Lower leg skin (tissue), 3 donors: ENCODE measurements around the gene INTS6.

Experiments
- POLR2A ChIP-seq, 2 donors: fragments of 450-650 bp; IDR thresholded peaks; one replicate each; pipeline ENCODE4 v1.6.1; 2016 to 2017; ENCODE audit warnings: antibody characterized with exemption in 2 of 2, mild to moderate bottlenecking in 1 of 2, moderate library complexity in 1 of 2
- TF ChIP-seq, protein P1 (sequence below), 3 donors: fragments of 450-650 bp; IDR thresholded peaks; one replicate each; pipeline ENCODE4 v1.5.1; 2016; ENCODE audit warnings: antibody characterized with exemption in 3 of 3, mild to moderate bottlenecking in 3 of 3, moderate library complexity in 2 of 3

DNA sequence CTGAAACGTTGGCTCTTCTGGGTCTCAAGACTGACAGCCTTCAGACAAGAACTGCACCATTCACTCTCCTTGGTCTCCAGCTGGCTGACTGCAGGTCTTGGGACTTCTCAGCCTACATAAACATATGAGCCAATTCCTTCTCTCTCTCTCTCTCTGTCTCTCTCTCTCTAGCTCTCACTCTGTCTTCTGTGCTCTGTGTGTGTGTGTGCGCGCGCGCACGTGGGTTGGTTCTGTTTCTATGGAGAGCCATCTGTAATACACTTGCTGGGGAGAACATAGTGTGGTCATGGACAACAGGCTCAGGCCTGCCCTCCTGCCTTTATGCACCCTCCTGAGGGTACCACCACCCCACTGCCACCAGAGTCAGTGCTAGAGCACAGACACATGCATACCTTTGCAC lies 127.0 kb downstream of the INTS6 start:
- TF ChIP-seq, protein P1, sequence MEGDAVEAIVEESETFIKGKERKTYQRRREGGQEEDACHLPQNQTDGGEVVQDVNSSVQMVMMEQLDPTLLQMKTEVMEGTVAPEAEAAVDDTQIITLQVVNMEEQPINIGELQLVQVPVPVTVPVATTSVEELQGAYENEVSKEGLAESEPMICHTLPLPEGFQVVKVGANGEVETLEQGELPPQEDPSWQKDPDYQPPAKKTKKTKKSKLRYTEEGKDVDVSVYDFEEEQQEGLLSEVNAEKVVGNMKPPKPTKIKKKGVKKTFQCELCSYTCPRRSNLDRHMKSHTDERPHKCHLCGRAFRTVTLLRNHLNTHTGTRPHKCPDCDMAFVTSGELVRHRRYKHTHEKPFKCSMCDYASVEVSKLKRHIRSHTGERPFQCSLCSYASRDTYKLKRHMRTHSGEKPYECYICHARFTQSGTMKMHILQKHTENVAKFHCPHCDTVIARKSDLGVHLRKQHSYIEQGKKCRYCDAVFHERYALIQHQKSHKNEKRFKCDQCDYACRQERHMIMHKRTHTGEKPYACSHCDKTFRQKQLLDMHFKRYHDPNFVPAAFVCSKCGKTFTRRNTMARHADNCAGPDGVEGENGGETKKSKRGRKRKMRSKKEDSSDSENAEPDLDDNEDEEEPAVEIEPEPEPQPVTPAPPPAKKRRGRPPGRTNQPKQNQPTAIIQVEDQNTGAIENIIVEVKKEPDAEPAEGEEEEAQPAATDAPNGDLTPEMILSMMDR (IDR thresholded peaks at IDR 0.05): no peak
- no peak for TF ChIP-seq POLR2A (IDR thresholded peaks at IDR 0.05)
